Measurements from ENCODE around the gene BARX1. TPM values are rescaled to one million over a fixed set of nuclear protein-coding genes. Genes with fewer than 3 reads are reported as not detected.

Gene BARX1
- total and polyA plus RNA-seq, 7 experiments from 2014 or later: 0.19 to 0.56 TPM; not detected in 5

- H3K36me3 ChIP-seq (ENCODE audit: control insufficient read depth in 2 of 3, insufficient read depth in 3 of 3, low read length in 3 of 3): no peaks in the 10 kb centered on the region
- ATAC-seq (no peak), DNase-seq (no peak)
- ChIA-PET CTCF (no interaction called here), POLR2A (no interaction called here)
- H3K4me3 ChIP-seq (ENCODE audit: low read length): no peak overlapping the region
- peaks cover 10 to 56% (median 40%) of the 10 kb centered on the region in 5 donors for H3K27me3 Mint-ChIP-seq
- H3K27ac ChIP-seq (ENCODE audit: low read depth, low read length): no peak overlapping the region
- H3K27me3 ChIP-seq (ENCODE audit: control insufficient read depth in 2 of 2, insufficient read depth in 2 of 2, low read length in 2 of 2): no peaks in the 10 kb centered on the region
- intact Hi-C loops (cut with micrococcal nuclease): no loop called here
- H3K36me3 Mint-ChIP-seq: peaks cover 0 to 9% (median 0%) of the 10 kb centered on the region in 5 donors
- no peaks in the 10 kb centered on the region for H3K4me1 Mint-ChIP-seq
- H3K4me1 ChIP-seq (ENCODE audit: control insufficient read depth in 2 of 2, insufficient read depth in 2 of 2, low read length in 2 of 2): no peaks in the 10 kb centered on the region
- no peak overlapping the region for H3K4me3 Mint-ChIP-seq
- H3K9me3 Mint-ChIP-seq: peaks cover 0 to 18% (median 3%) of the 10 kb centered on the region in 11 donors
- H3K9me3 ChIP-seq (ENCODE audit: control insufficient read depth in 2 of 3, low read length in 3 of 3): no peaks in the 10 kb centered on the region
- H3K27ac Mint-ChIP-seq: no peak overlapping the region
These were observed 23.2 kb downstream of the BARX1 start for GRCh38 chr9:93931905-93932304.

GRCh38 chr9:93930070-93930469, 25.1 kb downstream of the BARX1 start:
- Histone ChIP-seq H3K27me3 (ENCODE audit: control insufficient read depth in 2 of 2, insufficient read depth in 2 of 2, low read length in 2 of 2) (no peaks in the 10 kb centered on the region), H3K36me3 (ENCODE audit: control insufficient read depth in 2 of 3, insufficient read depth in 3 of 3, low read length in 3 of 3) (no peaks in the 10 kb centered on the region), H3K27ac (ENCODE audit: low read depth, low read length) (no peak overlapping the region), H3K9me3 (ENCODE audit: control insufficient read depth in 2 of 3, low read length in 3 of 3) (no peaks in the 10 kb centered on the region), H3K4me3 (ENCODE audit: low read length) (no peak overlapping the region), H3K4me1 (ENCODE audit: control insufficient read depth in 2 of 2, insufficient read depth in 2 of 2, low read length in 2 of 2) (no peaks in the 10 kb centered on the region)
- intact Hi-C loops (cut with micrococcal nuclease): no loop called here
- Mint-ChIP-seq H3K4me3 (no peak overlapping the region), H3K27ac (no peak overlapping the region), H3K27me3 (peaks cover 11 to 61% (median 35%) of the 10 kb centered on the region in 5 donors), H3K4me1 (no peaks in the 10 kb centered on the region), H3K36me3 (peaks cover 0 to 10% (median 0%) of the 10 kb centered on the region in 5 donors), H3K9me3 (peaks cover 0 to 18% (median 2%) of the 10 kb centered on the region in 11 donors)
- ChIA-PET CTCF (no interaction called here), POLR2A (no interaction called here)
- ATAC-seq: no peak
- no peak for DNase-seq

GRCh38 chr9:93929231-93929630, 25.9 kb downstream of the BARX1 start:
- no peak overlapping the region for H3K27ac Mint-ChIP-seq
- H3K27ac ChIP-seq (ENCODE audit: low read depth, low read length): no peak overlapping the region
- ChIA-PET POLR2A (no interaction called here), CTCF (no interaction called here)
- H3K27me3 Mint-ChIP-seq: peaks cover 11 to 54% (median 31%) of the 10 kb centered on the region in 5 donors
- H3K4me1 ChIP-seq (ENCODE audit: control insufficient read depth in 2 of 2, insufficient read depth in 2 of 2, low read length in 2 of 2): no peaks in the 10 kb centered on the region
- no peaks in the 10 kb centered on the region for H3K9me3 ChIP-seq (ENCODE audit: control insufficient read depth in 2 of 3, low read length in 3 of 3)
- no peaks in the 10 kb centered on the region for H3K36me3 ChIP-seq (ENCODE audit: control insufficient read depth in 2 of 3, insufficient read depth in 3 of 3, low read length in 3 of 3)
- no peak overlapping the region for H3K4me3 ChIP-seq (ENCODE audit: low read length)
- H3K27me3 ChIP-seq (ENCODE audit: control insufficient read depth in 2 of 2, insufficient read depth in 2 of 2, low read length in 2 of 2): no peaks in the 10 kb centered on the region
- H3K4me3 Mint-ChIP-seq: no peak overlapping the region
- DNase-seq: no peak
- ATAC-seq: no peak
- H3K4me1 Mint-ChIP-seq: no peaks in the 10 kb centered on the region
- peaks cover 0 to 10% (median 0%) of the 10 kb centered on the region in 5 donors for H3K36me3 Mint-ChIP-seq
- H3K9me3 Mint-ChIP-seq: peaks cover 0 to 18% (median 2%) of the 10 kb centered on the region in 11 donors
- intact Hi-C loops (cut with micrococcal nuclease): no loop called here

GRCh38 chr9:93922535-93922934, 32.6 kb downstream of the BARX1 start:
- Mint-ChIP-seq H3K27ac (no peak overlapping the region), H3K9me3 (peaks cover 0 to 7% (median 0%) of the 10 kb centered on the region in 11 donors), H3K4me1 (no peaks in the 10 kb centered on the region), H3K4me3 (no peak overlapping the region), H3K36me3 (peaks cover 0 to 7% (median 0%) of the 10 kb centered on the region in 5 donors), H3K27me3 (peaks cover 0 to 16% (median 8%) of the 10 kb centered on the region in 5 donors)
- Histone ChIP-seq H3K36me3 (ENCODE audit: control insufficient read depth in 2 of 3, insufficient read depth in 3 of 3, low read length in 3 of 3) (no peaks in the 10 kb centered on the region), H3K27me3 (ENCODE audit: control insufficient read depth in 2 of 2, insufficient read depth in 2 of 2, low read length in 2 of 2) (no peaks in the 10 kb centered on the region), H3K9me3 (ENCODE audit: control insufficient read depth in 2 of 3, low read length in 3 of 3) (no peaks in the 10 kb centered on the region), H3K27ac (ENCODE audit: low read depth, low read length) (no peak overlapping the region), H3K4me3 (ENCODE audit: low read length) (no peak overlapping the region), H3K4me1 (ENCODE audit: control insufficient read depth in 2 of 2, insufficient read depth in 2 of 2, low read length in 2 of 2) (no peaks in the 10 kb centered on the region)
- intact Hi-C loops (cut with micrococcal nuclease): no loop called here
- DNase-seq (no peak), ATAC-seq (no peak)
- POLR2A ChIA-PET: no interaction called here
- CTCF ChIA-PET: no interaction called here

- Mint-ChIP-seq H3K27me3 (peaks cover 0 to 7% (median 0%) of the 10 kb centered on the region in 5 donors), H3K4me1 (peaks cover 0 to 4% (median 0%) of the 10 kb centered on the region in 7 donors), H3K27ac (no peak overlapping the region), H3K9me3 (no peaks in the 10 kb centered on the region), H3K4me3 (no peak overlapping the region), H3K36me3 (no peaks in the 10 kb centered on the region)
- Histone ChIP-seq H3K36me3 (ENCODE audit: control insufficient read depth in 2 of 3, insufficient read depth in 3 of 3, low read length in 3 of 3) (no peaks in the 10 kb centered on the region), H3K4me1 (ENCODE audit: control insufficient read depth in 2 of 2, insufficient read depth in 2 of 2, low read length in 2 of 2) (no peaks in the 10 kb centered on the region), H3K27ac (ENCODE audit: low read depth, low read length) (no peak overlapping the region), H3K9me3 (ENCODE audit: control insufficient read depth in 2 of 3, low read length in 3 of 3) (no peaks in the 10 kb centered on the region), H3K27me3 (ENCODE audit: control insufficient read depth in 2 of 2, insufficient read depth in 2 of 2, low read length in 2 of 2) (no peaks in the 10 kb centered on the region), H3K4me3 (ENCODE audit: low read length) (no peak overlapping the region)
- ATAC-seq (no peak), DNase-seq (no peak)
- ChIA-PET POLR2A (no interaction called here), CTCF (interaction anchor here (0.7 kb wide), 1 partner anchor 95 kb away, joined by 3 read pairs; no protein-coding TSS in a partner anchor)
- intact Hi-C loops (cut with micrococcal nuclease): no loop called here
These were observed 34.9 kb downstream of the BARX1 start for GRCh38 chr9:93920131-93920800.

- intact Hi-C loops (cut with micrococcal nuclease): no loop called here
- H3K27ac Mint-ChIP-seq: no peak overlapping the region
These were observed 37.1 kb downstream of the BARX1 start for GRCh38 chr9:93918061-93918460.

More at GRCh38 chr9:93918061-93918460, 37.1 kb downstream of the BARX1 start:
- ChIA-PET POLR2A (no interaction called here), CTCF (no interaction called here)
- Histone ChIP-seq H3K4me1 (ENCODE audit: control insufficient read depth in 2 of 2, insufficient read depth in 2 of 2, low read length in 2 of 2) (no peaks in the 10 kb centered on the region), H3K4me3 (ENCODE audit: low read length) (no peak overlapping the region), H3K27me3 (ENCODE audit: control insufficient read depth in 2 of 2, insufficient read depth in 2 of 2, low read length in 2 of 2) (no peaks in the 10 kb centered on the region), H3K36me3 (ENCODE audit: control insufficient read depth in 2 of 3, insufficient read depth in 3 of 3, low read length in 3 of 3) (no peaks in the 10 kb centered on the region), H3K9me3 (ENCODE audit: control insufficient read depth in 2 of 3, low read length in 3 of 3) (no peaks in the 10 kb centered on the region), H3K27ac (ENCODE audit: low read depth, low read length) (no peak overlapping the region)
- ATAC-seq (no peak), DNase-seq (no peak)
- no peaks in the 10 kb centered on the region for H3K9me3 Mint-ChIP-seq
- H3K4me1 Mint-ChIP-seq: peaks cover 0 to 4% (median 0%) of the 10 kb centered on the region in 7 donors
- no peak overlapping the region for H3K4me3 Mint-ChIP-seq
- no peaks in the 10 kb centered on the region for H3K36me3 Mint-ChIP-seq
- H3K27me3 Mint-ChIP-seq: peaks cover 0 to 7% (median 0%) of the 10 kb centered on the region in 5 donors

Measured in naive thymus-derived CD4-positive, alpha-beta T cell (primary cell).